H1 (cell line): ENCODE measurements around the gene CHST3. TPM values are rescaled to one million over a fixed set of nuclear protein-coding genes. Genes with fewer than 3 reads are reported as not detected.

Source experiments
- CTCF ChIA-PET: fragments of 300-600 bp; sonication (Branson Sonifier 250); formaldehyde crosslinking; loops from one replicate; lab custom pipeline; 2021; ENCODE audit not compliant: partially characterized antibody; lab: Charles Lee
- POLR2A ChIA-PET: fragments of 300-600 bp; sonication (Branson Sonifier 250); formaldehyde crosslinking; loops from one replicate; lab custom pipeline; 2021; ENCODE audit warnings: inconsistent platforms; ENCODE audit not compliant: partially characterized antibody; lab: Charles Lee
- DNase-seq, 2 experiments: peaks; one replicate each; pipeline versions ENCODE4 v3.0.0 to v3.0.0-alpha.2; 2010 to 2022; ENCODE audit warnings: low spot score in 2 of 2, low read depth in 1 of 2, mixed read lengths in 1 of 2
- FAIRE-seq: peaks from 2 replicates; lab custom pipeline; 2011; peaks lifted over from hg19 to GRCh38; lab: Jason Lieb, UNC
- H2AFZ ChIP-seq: 2 replicates; pipeline ENCODE4 v1.8.1; 2012; ENCODE audit warnings: low read length, inconsistent platforms
- H2AK5ac ChIP-seq: 2 replicates; pipeline ENCODE4 v1.6.1; 2013; ENCODE audit warnings: low read depth, low read length
- H2BK120ac ChIP-seq: replicated peaks from 2 replicates; pipeline ENCODE3; 2013; ENCODE audit warnings: low read depth, low read length, inconsistent platforms
- H2BK12ac ChIP-seq: 2 replicates; pipeline ENCODE4 v1.6.1; 2013; ENCODE audit warnings: low read depth, low read length
- H2BK15ac ChIP-seq: 2 replicates; pipeline ENCODE4 v1.6.1; 2013; ENCODE audit warnings: low read length
- H2BK20ac ChIP-seq: 2 replicates; pipeline ENCODE4 v1.6.1; 2013; ENCODE audit warnings: low read length
- H2BK5ac ChIP-seq: 2 replicates; pipeline ENCODE4 v1.6.1; 2013; ENCODE audit warnings: low read depth, low read length
- H3K14ac ChIP-seq: 2 replicates; pipeline ENCODE4 v1.6.1; 2013; ENCODE audit warnings: inconsistent platforms; ENCODE audit not compliant: insufficient read length
- H3K18ac ChIP-seq: 2 replicates; pipeline ENCODE4 v1.6.1; 2013; ENCODE audit warnings: low read length; ENCODE audit errors: extremely low read depth
- H3K23ac ChIP-seq: 2 replicates; pipeline ENCODE4 v1.6.1; 2013; ENCODE audit warnings: inconsistent platforms; ENCODE audit not compliant: insufficient read length
- H3K23me2 ChIP-seq: 2 replicates; pipeline ENCODE4 v1.6.1; 2013; ENCODE audit warnings: low read depth, low read length
- H3K27ac ChIP-seq: 2 replicates; pipeline ENCODE4 v1.6.1; 2011; ENCODE audit warnings: low read depth, low read length, inconsistent platforms
- H3K27me3 ChIP-seq, 4 experiments: replicated peaks in 1 of 4; 1 replicate in 1 of 4; 2 replicates in 3 of 4; pipeline versions ENCODE4 v1.6.1 to v1.8.1; 2011 to 2013; ENCODE audit warnings: low read length in 3 of 4, mild to moderate bottlenecking in 3 of 4, inconsistent platforms in 2 of 4, mixed read lengths in 2 of 4, moderate library complexity in 1 of 4; ENCODE audit not compliant: control insufficient read depth in 3 of 4, insufficient read depth in 3 of 4; ENCODE audit errors: extremely low read depth in 1 of 4
- H3K36me3 ChIP-seq, 4 experiments: 2 replicates each; pipeline versions ENCODE4 v1.6.1 to v1.8.1; 2011 to 2013; ENCODE audit warnings: mild to moderate bottlenecking in 4 of 4, low read length in 3 of 4, moderate library complexity in 2 of 4, control low read depth in 1 of 4, inconsistent platforms in 1 of 4; ENCODE audit not compliant: insufficient read depth in 4 of 4, control insufficient read depth in 2 of 4
- H3K4ac ChIP-seq: replicated peaks from 2 replicates; pipeline ENCODE3; 2013; ENCODE audit warnings: low read length, low read depth, mixed read lengths, inconsistent platforms; ENCODE audit not compliant: insufficient read length
- H3K4me1 ChIP-seq, 4 experiments: replicated peaks in 1 of 4; 1 replicate in 1 of 4; 2 replicates in 3 of 4; pipeline versions ENCODE4 v1.6.1 to v1.8.1; 2011 to 2013; ENCODE audit warnings: low read length in 3 of 4, inconsistent platforms in 2 of 4, mixed read lengths in 1 of 4; ENCODE audit not compliant: insufficient read depth in 4 of 4, control insufficient read depth in 3 of 4
- H3K4me2 ChIP-seq, 2 experiments: 2 replicates each; pipeline versions ENCODE4 v1.6.1 to v1.8.1; 2011 to 2013; ENCODE audit warnings: low read depth in 2 of 2, low read length in 2 of 2, control low read depth in 1 of 2, inconsistent platforms in 1 of 2, mild to moderate bottlenecking in 1 of 2; ENCODE audit not compliant: insufficient read depth in 1 of 2
- H3K4me3 ChIP-seq, 4 experiments: fragments of 200-600, 300-600 bp in 1 of 4; sonication (generic), shearing (Covaris generic), sonication (Bioruptor Twin) in 1 of 4; 2 replicates each; pipeline versions ENCODE4 v1.5.1 to v1.8.1; 2011 to 2016; ENCODE audit warnings: low read length in 4 of 4, low read depth in 3 of 4, control low read depth in 2 of 4, inconsistent platforms in 2 of 4, mild to moderate bottlenecking in 2 of 4, mixed read lengths in 1 of 4, moderate library complexity in 1 of 4; ENCODE audit not compliant: insufficient read depth in 2 of 4; ENCODE audit errors: extremely low read depth in 1 of 4
- H3K56ac ChIP-seq: replicated peaks from 2 replicates; pipeline ENCODE3; 2013; ENCODE audit warnings: low read depth, mild to moderate bottlenecking, mixed read lengths, low read length, inconsistent platforms; ENCODE audit not compliant: insufficient read length
- H3K79me1 ChIP-seq: 2 replicates; pipeline ENCODE4 v1.6.1; 2013; ENCODE audit warnings: low read depth, low read length, control low read depth
- H3K79me2 ChIP-seq, 2 experiments: 2 replicates each; pipeline versions ENCODE4 v1.6.1 to v1.8.1; 2012 to 2013; ENCODE audit warnings: low read length in 2 of 2, mild to moderate bottlenecking in 2 of 2, inconsistent platforms in 1 of 2; ENCODE audit not compliant: insufficient read depth in 2 of 2, control insufficient read depth in 1 of 2
- H3K9ac ChIP-seq, 4 experiments: replicated peaks in 1 of 4; 1 replicate in 1 of 4; 2 replicates in 3 of 4; pipeline versions ENCODE4 v1.6.1 to v1.8.1; 2011 to 2013; ENCODE audit warnings: low read depth in 3 of 4, low read length in 3 of 4, control low read depth in 2 of 4, mild to moderate bottlenecking in 2 of 4, moderate library complexity in 2 of 4, inconsistent platforms in 1 of 4; ENCODE audit errors: extremely low read depth in 1 of 4
- H3K9me3 ChIP-seq, 2 experiments: 2 replicates each; pipeline versions ENCODE4 v1.6.1 to v1.8.1; 2012 to 2013; ENCODE audit warnings: mild to moderate bottlenecking in 2 of 2, moderate library complexity in 2 of 2, control low read depth in 1 of 2, inconsistent platforms in 1 of 2, low read depth in 1 of 2, low read length in 1 of 2, mixed read lengths in 1 of 2; ENCODE audit not compliant: insufficient read depth in 2 of 2
- H4K20me1 ChIP-seq, 2 experiments: replicated peaks in 1 of 2; 2 replicates each; pipeline versions ENCODE3 to v1.8.1; 2011 to 2013; ENCODE audit warnings: inconsistent platforms in 2 of 2, low read length in 2 of 2, mild to moderate bottlenecking in 1 of 2; ENCODE audit not compliant: insufficient read depth in 2 of 2, control insufficient read depth in 1 of 2
- H4K5ac ChIP-seq: 2 replicates; pipeline ENCODE4 v1.6.1; 2013; ENCODE audit warnings: low read length, low read depth, mixed read lengths, inconsistent platforms; ENCODE audit not compliant: insufficient read length
- H4K8ac ChIP-seq: 2 replicates; pipeline ENCODE4 v1.8.0; 2013; ENCODE audit warnings: mild to moderate bottlenecking, moderate library complexity, low read length, inconsistent platforms; ENCODE audit not compliant: insufficient read depth; ENCODE audit errors: extremely low read depth
- H4K91ac ChIP-seq: replicated peaks from 2 replicates; pipeline ENCODE3; 2013; ENCODE audit warnings: low read length, mixed read lengths, inconsistent platforms; ENCODE audit not compliant: insufficient read length
- ATF3 ChIP-seq: IDR thresholded peaks from 2 replicates; pipeline ENCODE4 v1.6.1; 2011; ENCODE audit warnings: low read depth, mild to moderate bottlenecking, low read length; ENCODE audit not compliant: insufficient read depth
- CTBP2 ChIP-seq: IDR thresholded peaks from 2 replicates; pipeline ENCODE4 v1.7.0; 2011; ENCODE audit warnings: borderline replicate concordance, mild to moderate bottlenecking, moderate library complexity, mixed read lengths, low read length; ENCODE audit not compliant: insufficient read depth, insufficient read length
- SP2 ChIP-seq: IDR thresholded peaks from 2 replicates; pipeline ENCODE4 v1.6.1; 2012; ENCODE audit warnings: mild to moderate bottlenecking, low read length, inconsistent platforms
- WGBS, 2 experiments: shearing (Covaris generic) in 1 of 2; methylation state at CpG; one replicate each; pipeline versions ENCODE4 v1.1.6 to v1.1.7; 2013 to 2015; ENCODE audit warnings: low lambda C conversion rate in 2 of 2, mixed read lengths in 2 of 2, inconsistent platforms in 1 of 2, low coverage in 1 of 2, missing lambda C conversion rate in 1 of 2; ENCODE audit not compliant: insufficient replicate concordance in 2 of 2, insufficient coverage in 1 of 2, insufficient read length in 1 of 2; ENCODE audit errors: extremely low coverage in 1 of 2, missing lambda C conversion rate in 1 of 2; 5-methylcytosine and 5-hydroxymethylcytosine counted together
- polyA plus RNA-seq, 7 experiments: library from polyadenylated mRNA; depleted of rRNA in 3 of 7; stranded (reverse) in 5 of 7; unstranded in 2 of 7; fragments of >200 nt in 5 of 7; fragments of 200-250 nt in 2 of 7; gene quantifications; 1 replicate in 5 of 7; 2 replicates in 1 of 7; 4 replicates in 1 of 7; pipeline versions ENCODE4 v1.2.1 to v1.2.3, GENCODE V29; 2011 to 2013; ENCODE audit warnings: missing spikeins in 2 of 7, mixed read lengths in 2 of 7
- total RNA-seq: library from RNA; stranded (reverse); fragmentation: NEBNext Ultra II Directional; extraction: Animal tissue kit (Norgen Biotek cat#: 25700); gene quantifications from 2 replicates; pipeline ENCODE4 v1.2.1, GENCODE V29; 2021

Gene CHST3
- total and polyA plus RNA-seq, 2 of the 8 experiments (the other 6 are each of a cell fraction or from before 2014, with no cell fraction given) = 2.0 to 5.8 TPM

- Histone ChIP-seq H3K27ac (no peak overlapping the region), H3K27me3 (no peaks in the 10 kb centered on the region), H3K4ac (no peak overlapping the region), H3K36me3 (no peaks in the 10 kb centered on the region), H4K20me1 (no peaks in the 10 kb centered on the region), H3K18ac (no peak overlapping the region), H3K14ac (no peak overlapping the region)
- TF ChIP-seq CTBP2 (no peak), SP2 (no peak), ATF3 (no peak)
- TF ChIP-seq, all 59 proteins: peak for 0
- Histone ChIP-seq H4K91ac (no peak overlapping the region), H3K23me2 (peaks cover 2% of the 10 kb centered on the region; the same call in 1 of the 2 replicates), H3K9me3 (peaks cover 28 to 36% of the 10 kb centered on the region in 2 experiments), H2AK5ac (no peak overlapping the region), H3K4me2 (no peak overlapping the region), H2BK15ac (no peak overlapping the region), H3K4me3 (no peak overlapping the region), H3K79me1 (no peaks in the 10 kb centered on the region), H2BK20ac (no peak overlapping the region), H2AFZ (no peak overlapping the region), H3K9ac (no peak overlapping the region), H3K56ac (no peak overlapping the region), H3K79me2 (no peaks in the 10 kb centered on the region; a peak in 1 of 4 replicates), H4K5ac (no peak overlapping the region), H3K4me1 (no peaks in the 10 kb centered on the region), H3K23ac (no peak overlapping the region), H2BK12ac (no peak overlapping the region), H2BK5ac (no peak overlapping the region), H4K8ac (no peak overlapping the region), H2BK120ac (no peak overlapping the region)
- 87% methylated on average over 6 of the region's 6 CpGs; no CpG with 5 or more reads in 1 of the 2 experiments for WGBS, 2 experiments
- DNase-seq (no peak), FAIRE-seq (no peak)
- POLR2A ChIA-PET = no interaction called here
- CTCF ChIA-PET = interaction anchor here (0.7 to 4.0 kb wide), 6 partner anchors 7 to 123 kb away, joined by 3 to 34 read pairs (median 4); no protein-coding TSS in a partner anchor
These were observed 15.6 kb upstream of the CHST3 start for GRCh38 chr10:71948496-71949067.
